HG03521 (cell line): ENCODE measurements around the gene ZNF70.

Experiments used
- ATAC-seq: cut with Tn5 transposase; IDR thresholded peaks from one replicate; pipeline ENCODE4 v1.9.1; 2021; ENCODE audit warnings: mild to moderate bottlenecking, moderate library complexity; ENCODE audit not compliant: unreplicated experiment

ZNF70 gene

GRCh38 chr22:23750714-23751440 is at the start of gene ZNF70:
ZNF70 (minus strand) TSS chr22:23751112; CDS start chr22:23745140, 5,972 bp downstream.
- ATAC-seq: peak; percentile 77

DNA sequence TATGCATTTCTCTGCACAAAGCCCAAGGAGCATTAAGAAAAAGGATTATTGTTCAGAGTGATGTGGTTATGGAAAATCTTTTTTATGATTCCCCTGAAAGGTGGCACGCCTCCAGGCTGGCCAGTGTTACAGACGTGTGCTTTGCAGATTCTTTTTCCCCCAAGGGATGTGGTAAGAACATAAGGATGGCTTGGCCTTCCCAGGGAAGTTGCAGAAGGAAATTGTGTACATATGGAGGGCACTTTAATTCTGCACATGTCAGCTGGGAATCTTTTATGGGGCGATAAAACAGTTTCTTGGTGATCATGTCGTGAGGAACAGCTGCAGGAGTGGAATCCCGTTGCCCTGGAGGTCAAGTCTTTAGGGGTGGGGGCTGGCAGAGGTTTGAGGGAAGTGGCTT is 45.5 kb upstream of the ZNF70 start:
- no peak for ATAC-seq

- ATAC-seq: no peak
Measured at GRCh38 chr22:23793326-23793725, 42.4 kb upstream of the ZNF70 start.

- ATAC-seq: no peak
Measured at GRCh38 chr22:23791738-23792645, 41.1 kb upstream of the ZNF70 start.

DNA sequence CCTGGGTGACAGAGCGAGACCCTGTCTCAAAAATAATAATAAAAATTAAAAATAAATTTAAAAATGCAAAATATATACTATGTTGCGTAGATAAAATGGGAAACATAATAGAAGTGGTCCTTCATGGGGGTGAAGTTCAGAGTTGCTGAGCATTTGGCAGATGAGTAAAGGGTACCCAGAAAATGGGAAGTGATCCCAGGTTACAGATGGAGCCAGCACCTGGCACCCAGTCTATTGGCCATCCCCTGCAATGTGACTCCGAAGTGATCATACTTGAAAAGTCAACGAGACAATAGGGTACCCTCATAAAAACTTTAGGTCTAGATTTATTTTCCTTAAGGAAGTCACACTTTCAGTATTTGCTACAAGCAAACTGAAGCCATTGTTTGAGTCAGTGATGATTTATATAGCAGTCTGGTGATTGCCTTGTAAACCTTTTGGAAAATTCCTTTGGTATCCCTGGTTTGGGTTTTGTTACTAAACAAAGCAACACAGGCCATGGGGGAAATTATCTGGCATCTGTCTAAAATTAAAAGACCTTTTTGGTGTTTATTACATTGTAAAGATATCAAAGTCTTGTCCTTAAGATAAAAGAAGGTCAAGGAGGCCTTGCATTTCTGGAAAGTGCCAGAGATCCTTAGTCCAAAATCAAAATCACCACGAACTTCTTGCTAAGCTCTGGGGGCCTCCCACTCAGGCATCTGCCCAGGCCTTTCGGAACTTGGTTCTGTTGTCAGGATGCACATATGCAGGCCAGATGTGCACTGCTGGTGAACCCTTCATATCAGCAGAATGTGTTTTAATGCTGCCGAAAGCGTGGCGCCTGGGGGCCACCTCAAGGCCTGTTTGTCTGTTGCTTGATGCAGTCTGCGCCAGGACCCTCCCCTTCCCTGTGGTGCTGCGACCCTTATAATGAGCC is 40.2 kb upstream of the ZNF70 start:
- ATAC-seq: no peak

GRCh38 chr22:23789638-23790037 is 38.7 kb upstream of the ZNF70 start:
- ATAC-seq: no peak

DNA sequence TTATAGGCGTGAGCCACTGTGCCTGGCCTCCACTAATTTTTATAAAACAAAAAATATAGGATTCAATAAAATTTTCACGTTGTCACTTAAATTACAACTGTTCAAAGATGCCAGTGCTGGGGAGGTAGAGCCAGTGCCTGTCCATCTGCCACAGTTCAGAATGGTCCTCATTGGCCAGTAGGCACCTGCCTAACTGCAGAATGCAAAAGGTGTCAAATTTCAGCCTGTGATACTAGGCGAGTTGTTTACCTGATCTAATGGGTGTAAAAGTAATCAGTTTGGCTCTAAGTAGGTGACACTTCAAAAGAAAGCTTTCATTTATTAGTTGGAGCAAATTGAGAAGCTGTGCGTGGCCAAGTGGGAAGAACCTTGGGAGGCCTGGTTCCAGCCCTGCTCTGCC is 38.2 kb upstream of the ZNF70 start:
- no peak for ATAC-seq

DNA sequence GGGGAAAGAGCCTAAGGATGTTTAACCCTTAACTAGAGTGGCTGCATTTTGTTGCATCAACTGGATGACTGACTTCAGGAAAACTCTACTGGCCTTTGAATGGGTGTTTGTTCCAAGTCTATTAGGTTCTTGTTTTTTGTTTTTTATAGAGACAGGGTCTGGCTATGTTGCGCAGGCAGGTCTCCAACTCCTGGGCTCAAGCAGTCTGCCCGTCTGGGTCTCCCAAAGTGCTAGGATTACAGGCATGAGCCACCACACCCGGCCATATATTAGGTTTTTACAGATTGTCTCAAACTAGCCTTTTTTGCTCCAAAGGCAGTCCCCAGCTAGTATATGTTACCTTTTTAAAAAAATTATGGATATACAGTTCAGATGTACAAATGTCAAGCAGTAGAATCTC is 37.0 kb upstream of the ZNF70 start:
- ATAC-seq: no peak

- ATAC-seq: no peak
Measured at GRCh38 chr22:23787600-23787896, 36.6 kb upstream of the ZNF70 start.

- ATAC-seq: peak; percentile 75
Measured at GRCh38 chr22:23786752-23787599, 36.1 kb upstream of the ZNF70 start, which contains the start of gene SMARCB1. SMARCB1 (plus strand) TSS chr22:23786966; CDS start chr22:23787170, 204 bp downstream.

DNA sequence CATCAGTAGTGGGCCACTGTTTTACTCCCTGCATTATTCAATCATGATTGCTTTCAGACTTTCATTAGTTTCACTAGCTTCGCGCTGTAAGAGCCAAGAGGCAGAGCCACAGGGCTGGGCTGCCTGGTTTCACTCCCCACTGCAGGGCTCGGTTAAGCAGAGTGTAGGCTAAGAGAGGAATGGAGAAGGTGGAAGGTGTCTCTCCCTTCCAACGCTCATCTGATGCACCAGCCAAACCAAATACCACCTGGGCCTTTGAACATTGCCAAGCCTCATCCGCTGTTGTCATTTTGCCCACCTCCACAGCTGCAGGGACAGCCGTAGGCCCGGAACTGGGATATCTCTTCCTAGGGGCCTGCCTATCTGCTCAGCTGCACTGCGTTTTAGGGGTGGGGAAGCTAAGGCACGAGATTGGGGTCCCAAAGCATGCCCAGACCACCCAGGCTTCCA is 35.4 kb upstream of the ZNF70 start:
- no peak for ATAC-seq

DNA sequence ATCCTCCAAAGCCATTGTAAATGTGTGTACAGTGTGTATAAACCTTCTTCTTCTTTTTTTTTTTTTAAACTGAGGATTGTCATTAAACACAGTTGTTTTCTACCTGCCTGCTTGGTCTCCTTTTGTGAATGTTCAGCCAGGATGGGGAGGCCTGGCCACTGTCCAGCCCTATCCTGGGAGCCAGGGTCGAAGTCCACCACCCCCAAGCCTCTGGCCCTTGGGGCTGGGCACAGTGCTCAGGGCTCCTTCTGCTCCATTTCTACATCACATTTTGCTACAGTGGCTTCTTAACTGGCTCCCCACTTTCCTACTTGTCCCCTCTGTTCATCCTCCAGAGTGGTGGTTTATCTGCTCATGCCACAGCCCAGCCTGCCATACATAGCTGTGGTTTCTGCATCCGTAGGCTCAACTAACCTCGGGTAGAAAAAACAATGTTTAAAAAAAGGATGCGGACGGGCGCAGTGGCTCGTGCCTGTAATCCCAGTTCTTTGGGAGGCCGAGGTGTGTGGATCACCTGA is 33.4 kb upstream of the ZNF70 start:
- no peak for ATAC-seq

DNA sequence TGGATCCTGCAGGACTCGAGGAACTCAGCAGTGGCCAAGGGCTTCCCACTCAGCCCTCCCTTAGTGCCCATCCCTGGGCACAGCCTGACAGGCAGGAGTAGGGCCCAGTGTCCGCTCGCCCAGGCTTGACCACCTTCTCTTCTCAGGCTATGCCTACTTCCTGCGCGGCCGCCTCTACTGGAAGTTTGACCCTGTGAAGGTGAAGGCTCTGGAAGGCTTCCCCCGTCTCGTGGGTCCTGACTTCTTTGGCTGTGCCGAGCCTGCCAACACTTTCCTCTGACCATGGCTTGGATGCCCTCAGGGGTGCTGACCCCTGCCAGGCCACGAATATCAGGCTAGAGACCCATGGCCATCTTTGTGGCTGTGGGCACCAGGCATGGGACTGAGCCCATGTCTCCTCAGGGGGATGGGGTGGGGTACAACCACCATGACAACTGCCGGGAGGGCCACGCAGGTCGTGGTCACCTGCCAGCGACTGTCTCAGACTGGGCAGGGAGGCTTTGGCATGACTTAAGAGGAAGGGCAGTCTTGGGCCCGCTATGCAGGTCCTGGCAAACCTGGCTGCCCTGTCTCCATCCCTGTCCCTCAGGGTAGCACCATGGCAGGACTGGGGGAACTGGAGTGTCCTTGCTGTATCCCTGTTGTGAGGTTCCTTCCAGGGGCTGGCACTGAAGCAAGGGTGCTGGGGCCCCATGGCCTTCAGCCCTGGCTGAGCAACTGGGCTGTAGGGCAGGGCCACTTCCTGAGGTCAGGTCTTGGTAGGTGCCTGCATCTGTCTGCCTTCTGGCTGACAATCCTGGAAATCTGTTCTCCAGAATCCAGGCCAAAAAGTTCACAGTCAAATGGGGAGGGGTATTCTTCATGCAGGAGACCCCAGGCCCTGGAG is 32.6 kb upstream of the ZNF70 start:
- ATAC-seq: no peak

DNA sequence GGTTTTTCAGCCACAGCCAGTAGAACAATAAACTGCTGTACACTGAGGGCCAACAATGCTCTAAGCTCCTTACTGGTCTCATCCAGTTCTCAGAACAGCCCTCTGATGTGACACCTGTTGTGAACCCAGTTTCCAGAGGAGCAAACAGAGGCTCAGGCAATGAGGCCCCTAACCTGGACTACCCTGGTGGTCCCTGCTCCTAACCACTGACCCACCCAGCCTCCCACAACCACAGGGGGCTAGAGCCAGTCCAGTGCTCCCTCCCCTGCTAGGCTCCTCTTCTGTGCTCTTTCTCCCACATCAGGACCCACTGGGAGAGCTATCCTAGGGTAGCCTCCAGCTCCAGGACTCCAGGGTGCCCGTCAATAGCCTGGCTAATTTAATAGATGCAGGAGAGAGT is 31.8 kb upstream of the ZNF70 start:
- no peak for ATAC-seq

DNA sequence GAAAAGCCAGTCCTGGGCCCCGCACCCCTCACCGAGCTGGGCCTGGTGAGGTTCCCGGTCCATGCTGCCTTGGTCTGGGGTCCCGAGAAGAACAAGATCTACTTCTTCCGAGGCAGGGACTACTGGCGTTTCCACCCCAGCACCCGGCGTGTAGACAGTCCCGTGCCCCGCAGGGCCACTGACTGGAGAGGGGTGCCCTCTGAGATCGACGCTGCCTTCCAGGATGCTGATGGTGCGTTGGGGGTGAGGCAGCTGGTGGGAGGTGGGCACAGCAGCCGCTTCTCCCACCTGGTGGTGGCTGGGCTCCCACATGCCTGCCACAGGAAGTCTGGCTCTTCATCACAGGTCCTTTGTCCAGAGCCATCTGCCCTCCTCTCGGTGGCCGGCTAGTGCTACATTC is 31.3 kb upstream of the ZNF70 start:
- no peak for ATAC-seq

GRCh38 chr22:23781511-23782183 is 30.7 kb upstream of the ZNF70 start:
- no peak for ATAC-seq

DNA sequence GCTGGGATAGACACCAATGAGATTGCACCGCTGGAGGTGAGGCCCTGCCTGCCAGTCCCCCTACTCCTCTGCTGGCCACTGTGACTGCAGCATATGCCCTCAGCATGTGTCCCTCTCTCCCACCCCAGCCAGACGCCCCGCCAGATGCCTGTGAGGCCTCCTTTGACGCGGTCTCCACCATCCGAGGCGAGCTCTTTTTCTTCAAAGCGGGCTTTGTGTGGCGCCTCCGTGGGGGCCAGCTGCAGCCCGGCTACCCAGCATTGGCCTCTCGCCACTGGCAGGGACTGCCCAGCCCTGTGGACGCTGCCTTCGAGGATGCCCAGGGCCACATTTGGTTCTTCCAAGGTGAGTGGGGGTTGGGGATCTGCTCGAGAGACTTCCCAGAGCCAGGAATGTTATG is 30.2 kb upstream of the ZNF70 start:
- ATAC-seq: no peak

GRCh38 chr22:23780146-23780748 is 29.3 kb upstream of the ZNF70 start:
- ATAC-seq: no peak
